ENCODE results near the gene OPN1LW.
"Not testable (repeated sequence)": the region's sequence is repeated elsewhere in the genome, so short reads cannot be mapped to it uniquely, and the experiment has no call there.

DNA sequence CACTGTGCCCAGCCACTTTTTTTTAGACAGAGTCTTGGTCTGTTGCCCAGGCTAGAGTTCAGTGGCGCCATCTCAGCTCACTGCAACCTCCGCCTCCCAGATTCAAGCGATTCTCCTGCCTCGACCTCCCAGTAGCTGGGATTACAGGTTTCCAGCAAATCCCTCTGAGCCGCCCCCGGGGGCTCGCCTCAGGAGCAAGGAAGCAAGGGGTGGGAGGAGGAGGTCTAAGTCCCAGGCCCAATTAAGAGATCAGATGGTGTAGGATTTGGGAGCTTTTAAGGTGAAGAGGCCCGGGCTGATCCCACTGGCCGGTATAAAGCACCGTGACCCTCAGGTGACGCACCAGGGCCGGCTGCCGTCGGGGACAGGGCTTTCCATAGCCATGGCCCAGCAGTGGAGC, 38.3 kb downstream of the OPN1LW start, which contains the start of gene OPN1MW:
- TF ChIP-seq CTCF, POLR2A (IDR thresholded peaks at IDR 0.05): not testable (repeated sequence)
